ENCODE results near the gene S100A13. TPM values are rescaled to one million over a fixed set of nuclear protein-coding genes. Genes with fewer than 3 reads are reported as not detected.

Gene S100A13
- total RNA-seq, 1 experiment from 2014 or later: 111 TPM

DNA sequence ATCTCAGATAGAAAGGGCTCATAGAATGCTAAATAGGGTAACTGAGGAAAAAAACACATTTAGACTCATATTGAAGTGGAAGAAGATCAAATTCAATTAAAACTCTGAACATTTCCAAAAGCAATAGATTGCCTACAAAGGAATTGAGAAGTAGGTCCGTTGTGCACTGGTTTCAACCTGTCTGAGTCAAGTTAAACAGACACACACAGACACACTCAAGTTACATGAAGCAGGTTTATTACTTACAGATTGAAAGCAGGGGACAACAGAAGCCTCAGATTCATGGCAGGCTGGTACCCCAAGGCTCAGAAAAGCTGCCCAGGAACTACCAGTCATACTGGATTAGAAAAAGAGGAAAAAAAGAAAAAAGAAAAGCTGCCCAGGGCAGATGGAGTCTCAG lies 41.0 kb downstream of the S100A13 start:
- H3K27me3 ChIP-seq (ENCODE audit: control insufficient read depth, insufficient read depth, low read length): no peaks in the 10 kb centered on the region
- in situ Hi-C loops (cut with HindIII; ENCODE audit: low pct_unique_long_range_greater_than_20kb, low sequenced_read_pairs) (no loop called here), intact Hi-C loops (cut with micrococcal nuclease; ENCODE audit: unreplicated experiment) (no loop called here)
- no peaks in the 10 kb centered on the region for H3K9me3 ChIP-seq (ENCODE audit: control insufficient read depth, insufficient read depth, low read depth, low read length)
- H3K4me1 ChIP-seq (ENCODE audit: control insufficient read depth, insufficient read depth, low read length): no peaks in the 10 kb centered on the region
- no peaks in the 10 kb centered on the region for H3K36me3 ChIP-seq (ENCODE audit: control insufficient read depth, insufficient read depth, low read length)
- ATAC-seq (no peak), DNase-seq (ENCODE audit: low read depth, low spot score) (no peak)
- H3K27ac ChIP-seq (ENCODE audit: low read length): no peak overlapping the region
- no TSS peak for BruUV-seq (replicated peaks)
- TF ChIP-seq, protein P1, sequence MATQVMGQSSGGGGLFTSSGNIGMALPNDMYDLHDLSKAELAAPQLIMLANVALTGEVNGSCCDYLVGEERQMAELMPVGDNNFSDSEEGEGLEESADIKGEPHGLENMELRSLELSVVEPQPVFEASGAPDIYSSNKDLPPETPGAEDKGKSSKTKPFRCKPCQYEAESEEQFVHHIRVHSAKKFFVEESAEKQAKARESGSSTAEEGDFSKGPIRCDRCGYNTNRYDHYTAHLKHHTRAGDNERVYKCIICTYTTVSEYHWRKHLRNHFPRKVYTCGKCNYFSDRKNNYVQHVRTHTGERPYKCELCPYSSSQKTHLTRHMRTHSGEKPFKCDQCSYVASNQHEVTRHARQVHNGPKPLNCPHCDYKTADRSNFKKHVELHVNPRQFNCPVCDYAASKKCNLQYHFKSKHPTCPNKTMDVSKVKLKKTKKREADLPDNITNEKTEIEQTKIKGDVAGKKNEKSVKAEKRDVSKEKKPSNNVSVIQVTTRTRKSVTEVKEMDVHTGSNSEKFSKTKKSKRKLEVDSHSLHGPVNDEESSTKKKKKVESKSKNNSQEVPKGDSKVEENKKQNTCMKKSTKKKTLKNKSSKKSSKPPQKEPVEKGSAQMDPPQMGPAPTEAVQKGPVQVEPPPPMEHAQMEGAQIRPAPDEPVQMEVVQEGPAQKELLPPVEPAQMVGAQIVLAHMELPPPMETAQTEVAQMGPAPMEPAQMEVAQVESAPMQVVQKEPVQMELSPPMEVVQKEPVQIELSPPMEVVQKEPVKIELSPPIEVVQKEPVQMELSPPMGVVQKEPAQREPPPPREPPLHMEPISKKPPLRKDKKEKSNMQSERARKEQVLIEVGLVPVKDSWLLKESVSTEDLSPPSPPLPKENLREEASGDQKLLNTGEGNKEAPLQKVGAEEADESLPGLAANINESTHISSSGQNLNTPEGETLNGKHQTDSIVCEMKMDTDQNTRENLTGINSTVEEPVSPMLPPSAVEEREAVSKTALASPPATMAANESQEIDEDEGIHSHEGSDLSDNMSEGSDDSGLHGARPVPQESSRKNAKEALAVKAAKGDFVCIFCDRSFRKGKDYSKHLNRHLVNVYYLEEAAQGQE (IDR thresholded peaks at IDR 0.05; ENCODE audit: insufficient read depth in 1 of 2, low read depth in 2 of 2, low read length in 1 of 2): no peak
- no peak for TF ChIP-seq SIN3A (IDR thresholded peaks at IDR 0.05; ENCODE audit: borderline replicate concordance, insufficient read depth, low read depth, low read length)
- TF ChIP-seq, protein P2, sequence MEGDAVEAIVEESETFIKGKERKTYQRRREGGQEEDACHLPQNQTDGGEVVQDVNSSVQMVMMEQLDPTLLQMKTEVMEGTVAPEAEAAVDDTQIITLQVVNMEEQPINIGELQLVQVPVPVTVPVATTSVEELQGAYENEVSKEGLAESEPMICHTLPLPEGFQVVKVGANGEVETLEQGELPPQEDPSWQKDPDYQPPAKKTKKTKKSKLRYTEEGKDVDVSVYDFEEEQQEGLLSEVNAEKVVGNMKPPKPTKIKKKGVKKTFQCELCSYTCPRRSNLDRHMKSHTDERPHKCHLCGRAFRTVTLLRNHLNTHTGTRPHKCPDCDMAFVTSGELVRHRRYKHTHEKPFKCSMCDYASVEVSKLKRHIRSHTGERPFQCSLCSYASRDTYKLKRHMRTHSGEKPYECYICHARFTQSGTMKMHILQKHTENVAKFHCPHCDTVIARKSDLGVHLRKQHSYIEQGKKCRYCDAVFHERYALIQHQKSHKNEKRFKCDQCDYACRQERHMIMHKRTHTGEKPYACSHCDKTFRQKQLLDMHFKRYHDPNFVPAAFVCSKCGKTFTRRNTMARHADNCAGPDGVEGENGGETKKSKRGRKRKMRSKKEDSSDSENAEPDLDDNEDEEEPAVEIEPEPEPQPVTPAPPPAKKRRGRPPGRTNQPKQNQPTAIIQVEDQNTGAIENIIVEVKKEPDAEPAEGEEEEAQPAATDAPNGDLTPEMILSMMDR (IDR thresholded peaks at IDR 0.05): no peak
- no peak for TF ChIP-seq TCF7L2 (IDR thresholded peaks at IDR 0.05; ENCODE audit: low read depth, low read length)
- no peak for TF ChIP-seq POLR2AphosphoS5 (IDR thresholded peaks at IDR 0.05; ENCODE audit: low read depth, low read length)
- ChIA-PET CTCF (no interaction called here), POLR2A (interaction anchor here (0.6 kb wide), 1 partner anchor 1603 kb away, joined by 6 read pairs; no protein-coding TSS in a partner anchor)
- H3K4me3 ChIP-seq (ENCODE audit: low read depth in 2 of 2, low read length in 2 of 2): no peak overlapping the region

DNA sequence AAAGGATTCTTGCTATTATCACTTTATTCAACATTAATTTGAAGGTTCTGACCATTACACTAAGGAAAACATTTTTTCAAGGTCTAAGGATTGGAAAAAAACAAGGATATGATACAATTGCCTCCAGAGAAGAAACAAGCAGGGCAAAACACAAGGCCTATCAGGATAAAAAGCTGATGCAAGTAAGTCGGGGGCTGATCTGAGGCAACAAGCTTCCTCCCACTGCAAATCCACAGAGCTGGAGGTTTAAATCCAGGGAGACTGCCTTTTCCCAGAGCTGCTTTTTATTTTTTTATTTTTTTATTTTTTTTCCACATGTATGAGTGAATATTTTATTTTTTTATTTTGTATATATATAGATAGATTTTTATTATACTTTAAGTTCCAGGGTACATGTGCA lies 42.3 kb downstream of the S100A13 start:
- ATAC-seq (no peak), DNase-seq (ENCODE audit: low read depth, low spot score) (no peak)
- intact Hi-C loops (cut with micrococcal nuclease; ENCODE audit: unreplicated experiment) (no loop called here), in situ Hi-C loops (cut with HindIII; ENCODE audit: low pct_unique_long_range_greater_than_20kb, low sequenced_read_pairs) (no loop called here)
- CTCF ChIA-PET: interaction anchor here (0.6 kb wide), 1 partner anchor 64 kb away, joined by 3 read pairs; no protein-coding TSS in a partner anchor
- no peak for TF ChIP-seq SIN3A (IDR thresholded peaks at IDR 0.05; ENCODE audit: borderline replicate concordance, insufficient read depth, low read depth, low read length)
- TF ChIP-seq, protein P1 (IDR thresholded peaks at IDR 0.05; ENCODE audit: insufficient read depth in 1 of 2, low read depth in 2 of 2, low read length in 1 of 2): no peak
- no peak for TF ChIP-seq POLR2AphosphoS5 (IDR thresholded peaks at IDR 0.05; ENCODE audit: low read depth, low read length)
- TF ChIP-seq TCF7L2 (IDR thresholded peaks at IDR 0.05; ENCODE audit: low read depth, low read length): no peak
- TF ChIP-seq, protein P2 (IDR thresholded peaks at IDR 0.05): no peak
- Histone ChIP-seq H3K9me3 (ENCODE audit: control insufficient read depth, insufficient read depth, low read depth, low read length) (no peaks in the 10 kb centered on the region), H3K27ac (ENCODE audit: low read length) (no peak overlapping the region), H3K4me1 (ENCODE audit: control insufficient read depth, insufficient read depth, low read length) (no peaks in the 10 kb centered on the region), H3K36me3 (ENCODE audit: control insufficient read depth, insufficient read depth, low read length) (no peaks in the 10 kb centered on the region), H3K4me3 (ENCODE audit: low read depth in 2 of 2, low read length in 2 of 2) (no peak overlapping the region), H3K27me3 (ENCODE audit: control insufficient read depth, insufficient read depth, low read length) (no peaks in the 10 kb centered on the region)
- BruUV-seq (replicated peaks): no TSS peak
- POLR2A ChIA-PET: no interaction called here

Data from Panc1 (cell line).